ENCODE measurements around the gene EFCAB11.

DNA sequence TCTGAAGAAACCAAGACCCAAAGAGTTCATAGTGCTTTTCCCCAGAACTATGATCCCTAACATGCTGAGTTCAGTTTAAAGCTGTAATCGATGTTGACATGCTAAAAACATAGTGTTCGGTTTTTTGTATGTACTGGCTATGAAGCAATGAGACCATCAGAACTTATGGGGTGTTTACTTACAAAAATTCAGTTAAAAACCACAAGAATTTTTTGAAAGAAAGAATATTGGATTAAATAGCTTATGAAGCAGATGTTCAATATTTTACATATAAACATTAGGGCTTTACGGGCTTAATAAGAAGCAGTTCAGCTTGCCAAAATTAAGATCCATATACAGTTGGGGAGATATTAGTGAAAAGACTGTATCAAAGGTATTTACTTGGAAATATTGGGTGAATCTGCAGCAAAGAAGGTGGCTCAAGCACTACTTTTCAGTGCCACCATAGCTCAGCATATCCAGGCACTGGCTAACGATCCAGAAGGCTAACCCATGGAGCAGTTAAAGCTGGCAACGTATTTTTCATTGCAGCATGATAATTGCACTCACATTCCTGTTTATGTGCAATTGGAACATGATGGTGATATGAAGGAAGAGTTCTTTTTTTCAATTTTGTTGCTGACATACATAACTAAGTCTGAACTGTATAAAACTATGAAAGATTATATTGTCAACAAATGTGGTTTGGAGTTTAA, 125.9 kb downstream of the EFCAB11 start:
- TF ChIP-seq, protein P1, sequence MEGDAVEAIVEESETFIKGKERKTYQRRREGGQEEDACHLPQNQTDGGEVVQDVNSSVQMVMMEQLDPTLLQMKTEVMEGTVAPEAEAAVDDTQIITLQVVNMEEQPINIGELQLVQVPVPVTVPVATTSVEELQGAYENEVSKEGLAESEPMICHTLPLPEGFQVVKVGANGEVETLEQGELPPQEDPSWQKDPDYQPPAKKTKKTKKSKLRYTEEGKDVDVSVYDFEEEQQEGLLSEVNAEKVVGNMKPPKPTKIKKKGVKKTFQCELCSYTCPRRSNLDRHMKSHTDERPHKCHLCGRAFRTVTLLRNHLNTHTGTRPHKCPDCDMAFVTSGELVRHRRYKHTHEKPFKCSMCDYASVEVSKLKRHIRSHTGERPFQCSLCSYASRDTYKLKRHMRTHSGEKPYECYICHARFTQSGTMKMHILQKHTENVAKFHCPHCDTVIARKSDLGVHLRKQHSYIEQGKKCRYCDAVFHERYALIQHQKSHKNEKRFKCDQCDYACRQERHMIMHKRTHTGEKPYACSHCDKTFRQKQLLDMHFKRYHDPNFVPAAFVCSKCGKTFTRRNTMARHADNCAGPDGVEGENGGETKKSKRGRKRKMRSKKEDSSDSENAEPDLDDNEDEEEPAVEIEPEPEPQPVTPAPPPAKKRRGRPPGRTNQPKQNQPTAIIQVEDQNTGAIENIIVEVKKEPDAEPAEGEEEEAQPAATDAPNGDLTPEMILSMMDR (IDR thresholded peaks at IDR 0.05): no peak
- TF ChIP-seq POLR2A (IDR thresholded peaks at IDR 0.05): no peak
